Chondrocyte (in vitro differentiated cells): ENCODE data around the gene ABHD16A. TPM values are rescaled to one million over a fixed set of nuclear protein-coding genes. Genes with fewer than 3 reads are reported as not detected.
A peak's percentile ranks its signal among the peaks of the same experiment; 100 is the strongest.

Source experiments
- DNase-seq: peaks from one replicate; pipeline ENCODE4 v3.0.0; 2021; ENCODE audit warnings: mixed read lengths, low spot score
- H3K27ac Mint-ChIP-seq: one replicate; pipeline ENCODE4 v1.8.0; 2021; ENCODE audit warnings: mild to moderate bottlenecking, moderate library complexity, mixed read lengths; ENCODE audit not compliant: unreplicated experiment
- H3K27me3 Mint-ChIP-seq: 2 replicates; pipeline ENCODE4 v1.8.0; 2021; ENCODE audit warnings: low read depth, mixed read lengths
- H3K36me3 Mint-ChIP-seq: 2 replicates; pipeline ENCODE4 v1.8.0; 2021; ENCODE audit warnings: low read depth, mixed read lengths
- H3K4me1 Mint-ChIP-seq: 2 replicates; pipeline ENCODE4 v1.8.0; 2021; ENCODE audit warnings: low read depth, mild to moderate bottlenecking, mixed read lengths
- H3K4me3 Mint-ChIP-seq: one replicate; pipeline ENCODE4 v1.8.0; 2021; ENCODE audit warnings: mild to moderate bottlenecking, moderate library complexity, mixed read lengths; ENCODE audit not compliant: unreplicated experiment
- H3K9me3 Mint-ChIP-seq: 2 replicates; pipeline ENCODE4 v1.8.0; 2021; ENCODE audit warnings: low read depth, mixed read lengths
- total RNA-seq: library from RNA; stranded (reverse); gene quantifications from 3 replicates; pipeline ENCODE4 v1.2.1, GENCODE V29; 2021
- TF ChIP-seq, protein P1 (sequence below): fragments of 200-600 bp; sonication (generic); IDR thresholded peaks from 2 replicates; pipeline ENCODE4 v1.5.0; 2021; ENCODE audit warnings: antibody characterized with exemption, mild to moderate bottlenecking, moderate library complexity

The ABHD16A gene
- total RNA-seq, 1 donor from 2014 or later = 27.8 TPM

DNA sequence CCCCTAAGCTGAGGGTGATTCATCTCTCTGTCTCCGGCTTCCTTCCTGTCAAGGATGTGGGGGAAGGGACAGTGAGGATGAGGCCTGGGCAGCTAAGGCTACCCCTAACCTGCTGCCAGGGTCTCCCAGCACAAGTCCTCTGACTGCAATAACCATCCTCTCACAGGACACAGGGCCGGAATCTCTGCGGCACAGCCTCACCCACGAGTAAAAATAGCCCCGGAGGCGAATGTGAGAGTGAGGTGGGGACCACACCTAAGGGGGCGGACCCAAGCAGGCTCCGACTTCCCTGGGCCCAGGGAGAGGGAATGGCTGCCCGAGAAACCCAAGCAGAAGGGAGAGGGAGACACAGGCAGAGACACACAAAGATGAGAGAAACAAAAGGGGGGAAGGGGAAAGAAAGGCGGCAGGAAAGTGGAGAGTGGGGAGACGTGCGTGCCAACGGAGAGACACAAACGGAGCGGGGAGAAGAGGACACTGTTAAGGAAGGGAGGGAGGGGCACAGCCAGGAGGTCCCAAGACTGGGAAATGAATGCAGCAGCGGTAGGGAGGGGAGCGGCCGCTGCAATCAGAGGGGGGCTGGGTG lies 31.8 kb upstream of the ABHD16A start:
- TF ChIP-seq, protein P1, sequence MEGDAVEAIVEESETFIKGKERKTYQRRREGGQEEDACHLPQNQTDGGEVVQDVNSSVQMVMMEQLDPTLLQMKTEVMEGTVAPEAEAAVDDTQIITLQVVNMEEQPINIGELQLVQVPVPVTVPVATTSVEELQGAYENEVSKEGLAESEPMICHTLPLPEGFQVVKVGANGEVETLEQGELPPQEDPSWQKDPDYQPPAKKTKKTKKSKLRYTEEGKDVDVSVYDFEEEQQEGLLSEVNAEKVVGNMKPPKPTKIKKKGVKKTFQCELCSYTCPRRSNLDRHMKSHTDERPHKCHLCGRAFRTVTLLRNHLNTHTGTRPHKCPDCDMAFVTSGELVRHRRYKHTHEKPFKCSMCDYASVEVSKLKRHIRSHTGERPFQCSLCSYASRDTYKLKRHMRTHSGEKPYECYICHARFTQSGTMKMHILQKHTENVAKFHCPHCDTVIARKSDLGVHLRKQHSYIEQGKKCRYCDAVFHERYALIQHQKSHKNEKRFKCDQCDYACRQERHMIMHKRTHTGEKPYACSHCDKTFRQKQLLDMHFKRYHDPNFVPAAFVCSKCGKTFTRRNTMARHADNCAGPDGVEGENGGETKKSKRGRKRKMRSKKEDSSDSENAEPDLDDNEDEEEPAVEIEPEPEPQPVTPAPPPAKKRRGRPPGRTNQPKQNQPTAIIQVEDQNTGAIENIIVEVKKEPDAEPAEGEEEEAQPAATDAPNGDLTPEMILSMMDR = peak; percentile 7

DNA sequence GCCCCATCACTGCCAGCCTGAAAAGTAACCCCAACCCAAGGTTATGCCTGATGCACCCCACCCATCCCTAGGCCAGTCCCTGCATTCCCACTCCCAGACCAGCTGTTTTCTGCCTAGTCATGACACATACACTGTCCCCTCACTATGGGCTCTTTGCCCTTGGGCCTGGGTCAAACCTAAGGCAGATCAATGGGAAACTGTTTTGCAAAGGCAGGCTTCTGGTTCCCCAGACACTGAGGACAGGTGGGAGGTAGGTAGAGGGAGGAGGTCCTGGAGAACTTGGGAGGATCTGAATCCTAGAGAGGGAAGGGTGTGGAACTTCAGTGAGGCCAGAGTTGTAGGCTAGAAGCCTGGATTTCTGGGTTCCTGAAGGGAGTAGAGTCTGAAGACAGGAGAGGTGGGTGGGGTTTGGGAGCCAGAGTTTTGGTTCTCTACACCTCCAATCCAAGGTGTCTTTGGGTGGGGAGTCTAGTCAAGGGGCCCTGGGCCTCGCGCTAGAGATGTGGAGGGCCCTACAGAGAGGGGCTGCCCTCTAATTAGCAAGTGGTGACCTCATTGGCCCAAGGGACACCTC lies 31.2 kb upstream of the ABHD16A start:
- DNase-seq = no peak
- peak overlapping the region; percentile 100 for H3K4me3 Mint-ChIP-seq
- peak overlapping the region; percentile 97 for H3K27ac Mint-ChIP-seq
- TF ChIP-seq, protein P1 = no peak
- H3K4me1 Mint-ChIP-seq = peaks cover 65% of the 10 kb centered on the region
- no peaks in the 10 kb centered on the region for H3K27me3 Mint-ChIP-seq
- peaks cover 23% of the 10 kb centered on the region for H3K36me3 Mint-ChIP-seq
- H3K9me3 Mint-ChIP-seq = no peaks in the 10 kb centered on the region

More for the DNA sequence above, 31.8 kb upstream of the ABHD16A start:
- peaks cover 68% of the 10 kb centered on the region for H3K4me1 Mint-ChIP-seq
- H3K4me3 Mint-ChIP-seq = peak overlapping the region; percentile 100
- no peaks in the 10 kb centered on the region for H3K9me3 Mint-ChIP-seq
- H3K36me3 Mint-ChIP-seq = peaks cover 23% of the 10 kb centered on the region
- no peak for DNase-seq
- H3K27ac Mint-ChIP-seq = peak overlapping the region; percentile 97
- H3K27me3 Mint-ChIP-seq = no peaks in the 10 kb centered on the region

DNA sequence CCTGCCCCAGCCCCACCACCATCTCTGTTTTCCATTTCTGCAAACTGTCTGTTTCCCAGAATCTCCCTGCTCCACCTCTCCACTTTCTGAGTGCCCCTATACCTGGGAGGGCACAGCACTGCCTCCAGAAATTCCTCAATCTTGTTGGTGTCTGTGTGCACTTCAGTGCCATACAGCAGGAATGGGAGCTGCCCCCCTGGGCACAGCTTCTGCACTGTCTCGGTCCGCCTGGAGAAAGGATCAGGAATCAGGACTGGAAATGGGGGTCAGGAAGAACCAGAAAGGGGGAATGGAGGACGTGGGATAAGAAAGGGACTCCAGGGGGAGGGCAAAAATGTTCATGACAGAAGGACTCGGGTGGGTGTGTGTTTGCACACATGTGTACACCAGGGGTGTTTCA lies 30.6 kb upstream of the ABHD16A start:
- H3K4me1 Mint-ChIP-seq = peaks cover 67% of the 10 kb centered on the region
- TF ChIP-seq, protein P1 = no peak
- DNase-seq = no peak
- H3K4me3 Mint-ChIP-seq = peak overlapping the region; percentile 100
- no peaks in the 10 kb centered on the region for H3K9me3 Mint-ChIP-seq
- H3K27ac Mint-ChIP-seq = peak overlapping the region; percentile 97
- H3K36me3 Mint-ChIP-seq = peaks cover 23% of the 10 kb centered on the region
- no peaks in the 10 kb centered on the region for H3K27me3 Mint-ChIP-seq

DNA sequence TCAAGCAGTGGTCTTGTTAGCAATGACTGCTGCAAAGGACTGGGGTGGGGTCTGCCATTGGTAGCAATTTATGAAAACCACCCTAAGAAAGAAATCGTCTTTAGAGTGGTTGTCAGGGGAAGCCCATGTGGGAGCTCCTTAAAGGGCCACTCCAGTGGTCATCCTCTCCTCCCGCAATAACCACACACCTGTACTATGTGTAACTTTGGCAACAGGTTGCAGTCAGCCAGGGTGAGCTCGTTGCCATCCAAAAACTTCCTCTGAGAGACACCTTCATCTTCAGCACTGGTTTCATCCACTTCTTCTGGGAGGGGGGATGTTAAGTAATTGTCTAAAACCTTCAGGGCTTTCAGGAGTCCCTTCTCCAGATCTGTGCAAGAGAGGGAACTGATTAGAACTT lies 28.9 kb upstream of the ABHD16A start:
- Mint-ChIP-seq H3K9me3 (no peaks in the 10 kb centered on the region), H3K4me1 (peaks cover 53% of the 10 kb centered on the region), H3K36me3 (peaks cover 29% of the 10 kb centered on the region), H3K27ac (peak overlapping the region; percentile 24), H3K4me3 (no peak overlapping the region), H3K27me3 (no peaks in the 10 kb centered on the region)
- no peak for DNase-seq
- TF ChIP-seq, protein P1 = no peak

DNA sequence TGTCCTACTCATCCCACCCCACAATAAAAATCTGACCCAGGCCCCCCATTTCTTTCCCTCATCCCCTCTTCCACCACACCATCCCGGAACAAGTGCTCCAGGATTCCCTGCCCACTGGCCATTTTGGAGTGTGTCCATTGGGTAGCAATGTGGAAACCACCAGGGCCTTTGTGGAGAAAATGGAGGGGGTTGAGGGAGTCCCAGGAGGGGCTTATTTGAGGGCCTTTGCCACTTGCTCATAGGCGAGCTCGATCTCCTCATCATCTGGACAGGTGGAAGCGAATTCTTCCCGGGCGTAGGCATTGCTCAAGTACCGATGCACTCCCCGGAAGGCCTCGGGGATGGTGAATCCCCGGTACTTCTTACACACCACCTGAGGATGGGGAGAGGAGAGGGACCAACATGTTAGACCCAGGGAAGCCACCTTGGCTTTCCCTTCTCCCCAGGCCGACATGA lies 27.5 kb upstream of the ABHD16A start:
- H3K9me3 Mint-ChIP-seq = no peaks in the 10 kb centered on the region
- H3K27me3 Mint-ChIP-seq = no peaks in the 10 kb centered on the region
- DNase-seq = no peak
- peaks cover 38% of the 10 kb centered on the region for H3K36me3 Mint-ChIP-seq
- H3K27ac Mint-ChIP-seq = peak overlapping the region; percentile 98
- H3K4me3 Mint-ChIP-seq = peak overlapping the region; percentile 98
- TF ChIP-seq, protein P1 = no peak
- H3K4me1 Mint-ChIP-seq = peaks cover 47% of the 10 kb centered on the region
